Measurements from ENCODE around the gene TAS2R60.

DNA sequence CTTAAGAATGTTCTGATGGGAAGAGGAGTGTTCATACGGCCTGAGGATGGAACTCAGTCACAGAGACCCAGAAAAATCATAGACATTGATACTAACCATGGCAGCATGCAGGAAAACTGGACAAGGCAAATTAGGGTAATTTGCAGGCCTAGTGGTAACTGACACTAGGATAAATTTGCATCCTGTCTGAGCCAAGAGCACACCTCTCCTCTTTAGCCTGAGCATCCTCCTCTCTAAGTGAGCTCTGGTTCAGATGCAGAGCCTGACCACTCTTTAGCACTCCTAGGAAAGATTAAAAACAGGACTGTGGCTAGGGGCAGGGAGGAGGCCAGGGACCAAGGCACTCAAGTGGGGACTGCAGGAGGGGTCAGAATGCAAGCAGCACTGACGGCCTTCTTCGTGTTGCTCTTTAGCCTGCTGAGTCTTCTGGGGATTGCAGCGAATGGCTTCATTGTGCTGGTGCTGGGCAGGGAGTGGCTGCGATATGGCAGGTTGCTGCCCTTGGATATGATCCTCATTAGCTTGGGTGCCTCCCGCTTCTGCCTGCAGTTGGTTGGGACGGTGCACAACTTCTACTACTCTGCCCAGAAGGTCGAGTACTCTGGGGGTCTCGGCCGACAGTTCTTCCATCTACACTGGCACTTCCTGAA is 34.4 kb downstream of the TAS2R60 start, which contains the start of gene TAS2R41:
- no peak for TF ChIP-seq ZNF77 (CRISPR knock-in tag; IDR thresholded peaks at IDR 0.05)
- no peak for TF ChIP-seq MXI1 (IDR thresholded peaks at IDR 0.05; ENCODE audit: low read depth, low read length)
- TF ChIP-seq, protein P1, sequence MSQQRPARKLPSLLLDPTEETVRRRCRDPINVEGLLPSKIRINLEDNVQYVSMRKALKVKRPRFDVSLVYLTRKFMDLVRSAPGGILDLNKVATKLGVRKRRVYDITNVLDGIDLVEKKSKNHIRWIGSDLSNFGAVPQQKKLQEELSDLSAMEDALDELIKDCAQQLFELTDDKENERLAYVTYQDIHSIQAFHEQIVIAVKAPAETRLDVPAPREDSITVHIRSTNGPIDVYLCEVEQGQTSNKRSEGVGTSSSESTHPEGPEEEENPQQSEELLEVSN (IDR thresholded peaks at IDR 0.05; ENCODE audit: borderline replicate concordance in 1 of 2, extremely low read depth in 1 of 2, insufficient read depth in 1 of 2, insufficient read length in 1 of 2, low read depth in 1 of 2, low read length in 1 of 2, poor library complexity in 1 of 2, severe bottlenecking in 1 of 2) = no peak
- no peak for TF ChIP-seq SP1 (CRISPR knock-in tag; IDR thresholded peaks at IDR 0.05)
- TF ChIP-seq POLR3G (IDR thresholded peaks at IDR 0.05; ENCODE audit: extremely low read depth, insufficient read length, insufficient replicate concordance) = no peak
- TF ChIP-seq FOXP1 (CRISPR knock-in tag; IDR thresholded peaks at IDR 0.05) = no peak
- TF ChIP-seq, protein P2, sequence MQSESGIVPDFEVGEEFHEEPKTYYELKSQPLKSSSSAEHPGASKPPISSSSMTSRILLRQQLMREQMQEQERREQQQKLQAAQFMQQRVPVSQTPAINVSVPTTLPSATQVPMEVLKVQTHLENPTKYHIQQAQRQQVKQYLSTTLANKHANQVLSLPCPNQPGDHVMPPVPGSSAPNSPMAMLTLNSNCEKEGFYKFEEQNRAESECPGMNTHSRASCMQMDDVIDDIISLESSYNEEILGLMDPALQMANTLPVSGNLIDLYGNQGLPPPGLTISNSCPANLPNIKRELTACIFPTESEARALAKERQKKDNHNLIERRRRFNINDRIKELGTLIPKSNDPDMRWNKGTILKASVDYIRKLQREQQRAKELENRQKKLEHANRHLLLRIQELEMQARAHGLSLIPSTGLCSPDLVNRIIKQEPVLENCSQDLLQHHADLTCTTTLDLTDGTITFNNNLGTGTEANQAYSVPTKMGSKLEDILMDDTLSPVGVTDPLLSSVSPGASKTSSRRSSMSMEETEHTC (IDR thresholded peaks at IDR 0.05) = no peak
- TF ChIP-seq SRSF1 (IDR thresholded peaks at IDR 0.05; ENCODE audit: low read depth, low read length) = no peak
- no peak for TF ChIP-seq GABPB1 (CRISPR knock-in tag; IDR thresholded peaks at IDR 0.05)
- TF ChIP-seq, protein P3, sequence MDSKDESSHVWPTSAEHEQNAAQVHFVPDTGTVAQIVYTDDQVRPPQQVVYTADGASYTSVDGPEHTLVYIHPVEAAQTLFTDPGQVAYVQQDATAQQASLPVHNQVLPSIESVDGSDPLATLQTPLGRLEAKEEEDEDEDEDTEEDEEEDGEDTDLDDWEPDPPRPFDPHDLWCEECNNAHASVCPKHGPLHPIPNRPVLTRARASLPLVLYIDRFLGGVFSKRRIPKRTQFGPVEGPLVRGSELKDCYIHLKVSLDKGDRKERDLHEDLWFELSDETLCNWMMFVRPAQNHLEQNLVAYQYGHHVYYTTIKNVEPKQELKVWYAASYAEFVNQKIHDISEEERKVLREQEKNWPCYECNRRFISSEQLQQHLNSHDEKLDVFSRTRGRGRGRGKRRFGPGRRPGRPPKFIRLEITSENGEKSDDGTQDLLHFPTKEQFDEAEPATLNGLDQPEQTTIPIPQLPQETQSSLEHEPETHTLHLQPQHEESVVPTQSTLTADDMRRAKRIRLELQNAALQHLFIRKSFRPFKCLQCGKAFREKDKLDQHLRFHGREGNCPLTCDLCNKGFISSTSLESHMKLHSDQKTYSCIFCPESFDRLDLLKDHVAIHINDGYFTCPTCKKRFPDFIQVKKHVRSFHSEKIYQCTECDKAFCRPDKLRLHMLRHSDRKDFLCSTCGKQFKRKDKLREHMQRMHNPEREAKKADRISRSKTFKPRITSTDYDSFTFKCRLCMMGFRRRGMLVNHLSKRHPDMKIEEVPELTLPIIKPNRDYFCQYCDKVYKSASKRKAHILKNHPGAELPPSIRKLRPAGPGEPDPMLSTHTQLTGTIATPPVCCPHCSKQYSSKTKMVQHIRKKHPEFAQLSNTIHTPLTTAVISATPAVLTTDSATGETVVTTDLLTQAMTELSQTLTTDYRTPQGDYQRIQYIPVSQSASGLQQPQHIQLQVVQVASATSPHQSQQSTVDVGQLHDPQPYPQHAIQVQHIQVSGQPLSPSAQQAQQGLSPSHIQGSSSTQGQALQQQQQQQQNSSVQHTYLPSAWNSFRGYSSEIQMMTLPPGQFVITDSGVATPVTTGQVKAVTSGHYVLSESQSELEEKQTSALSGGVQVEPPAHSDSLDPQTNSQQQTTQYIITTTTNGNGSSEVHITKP (IDR thresholded peaks at IDR 0.05; ENCODE audit: partially characterized antibody) = no peak
- TF ChIP-seq, protein P4, sequence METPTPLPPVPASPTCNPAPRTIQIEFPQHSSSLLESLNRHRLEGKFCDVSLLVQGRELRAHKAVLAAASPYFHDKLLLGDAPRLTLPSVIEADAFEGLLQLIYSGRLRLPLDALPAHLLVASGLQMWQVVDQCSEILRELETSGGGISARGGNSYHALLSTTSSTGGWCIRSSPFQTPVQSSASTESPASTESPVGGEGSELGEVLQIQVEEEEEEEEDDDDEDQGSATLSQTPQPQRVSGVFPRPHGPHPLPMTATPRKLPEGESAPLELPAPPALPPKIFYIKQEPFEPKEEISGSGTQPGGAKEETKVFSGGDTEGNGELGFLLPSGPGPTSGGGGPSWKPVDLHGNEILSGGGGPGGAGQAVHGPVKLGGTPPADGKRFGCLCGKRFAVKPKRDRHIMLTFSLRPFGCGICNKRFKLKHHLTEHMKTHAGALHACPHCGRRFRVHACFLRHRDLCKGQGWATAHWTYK (CRISPR knock-in tag; IDR thresholded peaks at IDR 0.05) = no peak
- no peak for TF ChIP-seq KDM1A (IDR thresholded peaks at IDR 0.05)
- no peak for TF ChIP-seq ATF7 (IDR thresholded peaks at IDR 0.05)
